ENCODE results near the gene CCDC146. TPM values are rescaled to one million over a fixed set of nuclear protein-coding genes. Genes with fewer than 3 reads are reported as not detected.
"Not testable (repeated sequence)": the region's sequence is repeated elsewhere in the genome, so short reads cannot be mapped to it uniquely, and the experiment has no call there.

The CCDC146 gene
- polyA plus RNA-seq, 4 donors, result 16.3 to 35.6 (median 24.5) TPM

DNA sequence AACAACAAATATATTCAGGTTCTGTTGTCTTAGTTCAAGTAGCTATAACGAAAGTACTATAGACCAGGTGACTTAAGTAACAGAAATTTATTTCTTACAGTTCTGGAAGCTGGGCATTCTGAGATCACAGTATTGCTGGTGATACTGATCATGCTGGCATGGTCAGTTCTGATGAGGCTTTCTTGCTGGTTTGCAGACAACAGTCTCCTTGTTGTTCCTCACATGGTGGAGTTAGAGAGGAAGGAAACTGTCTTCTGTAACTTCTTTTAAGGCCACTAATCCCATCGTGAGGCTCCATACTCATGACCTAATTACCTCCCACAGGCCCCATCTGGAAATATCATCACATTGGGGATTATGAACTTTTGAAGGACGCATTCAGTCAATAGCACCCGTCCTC, 17.9 kb downstream of the CCDC146 start:
- not testable (repeated sequence) for DNase-seq (ENCODE audit: low read depth in 4 of 4, low spot score in 2 of 4)

DNA sequence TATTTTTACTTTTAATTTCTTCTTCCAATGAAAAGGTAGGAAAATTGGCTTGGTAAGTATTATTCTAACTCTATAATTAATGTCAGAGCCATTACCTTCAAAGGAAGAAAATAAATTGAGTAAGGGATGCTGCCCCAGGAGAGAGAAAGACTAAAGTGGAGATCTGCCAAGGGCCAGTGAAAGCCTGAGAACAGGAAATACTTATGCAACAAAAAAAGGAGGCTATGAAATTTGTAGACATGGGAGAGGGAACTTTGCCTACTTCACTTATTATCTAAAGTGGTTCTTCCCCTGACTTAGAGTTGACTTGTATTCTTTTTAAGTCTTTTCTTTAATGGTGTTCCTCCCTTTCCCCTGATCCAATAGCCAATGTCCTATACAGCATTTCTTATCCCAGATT, 29.8 kb downstream of the CCDC146 start:
- not testable (repeated sequence) for DNase-seq (ENCODE audit: low read depth in 4 of 4, low spot score in 2 of 4)

- not testable (repeated sequence) for DNase-seq (ENCODE audit: low read depth in 4 of 4, low spot score in 2 of 4)
Observed at GRCh38 chr7:77154917-77155464, 32.6 kb downstream of the CCDC146 start.

- not testable (repeated sequence) for DNase-seq (ENCODE audit: low read depth in 4 of 4, low spot score in 2 of 4)
Observed at GRCh38 chr7:77155601-77156377, 33.4 kb downstream of the CCDC146 start.

DNA sequence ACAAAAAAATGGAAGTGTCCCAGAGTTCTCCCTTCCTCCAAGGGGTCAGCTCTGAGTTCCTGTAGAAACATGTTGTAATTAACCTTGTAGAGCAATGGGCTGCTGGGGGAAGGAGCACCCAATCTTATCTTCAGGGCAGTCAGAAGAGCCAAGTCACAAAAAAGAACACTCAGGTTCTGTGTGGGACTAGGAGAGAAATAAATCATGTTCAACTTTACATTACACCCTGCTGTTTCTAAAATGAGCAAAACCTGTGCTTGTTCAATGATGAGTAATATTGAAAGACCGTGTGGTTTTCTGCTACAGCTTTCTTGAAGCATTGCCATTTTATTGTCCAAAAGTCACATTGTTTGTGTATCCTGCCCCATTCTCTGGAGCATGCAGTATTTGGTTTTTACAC, 34.6 kb downstream of the CCDC146 start:
- not testable (repeated sequence) for DNase-seq (ENCODE audit: low read depth in 4 of 4, low spot score in 2 of 4)

- no peak for DNase-seq (ENCODE audit: low read depth in 4 of 4, low spot score in 2 of 4)
Observed at GRCh38 chr7:77157446-77157845, 35.0 kb downstream of the CCDC146 start.

DNA sequence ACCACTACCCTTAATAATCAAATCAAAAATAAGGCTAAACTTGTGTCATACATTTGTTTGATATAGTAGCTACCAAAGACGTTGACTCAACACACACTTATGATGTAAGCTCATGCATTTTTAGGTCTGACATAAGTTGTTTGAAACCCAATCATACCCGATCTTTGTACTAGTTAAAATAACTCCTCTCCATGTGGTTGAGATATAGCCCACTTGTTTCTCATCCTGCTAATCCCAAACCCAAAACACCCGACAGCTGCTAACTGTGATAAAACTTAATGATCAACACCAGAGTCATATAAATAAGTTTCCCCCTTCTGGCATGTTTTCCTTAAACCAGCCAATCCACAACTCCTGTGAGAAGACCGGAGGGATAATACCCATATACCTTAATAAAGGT, 48.7 kb downstream of the CCDC146 start:
- DNase-seq (ENCODE audit: low read depth in 4 of 4, low spot score in 2 of 4), result not testable (repeated sequence)

GRCh38 chr7:77172437-77173172, 50.2 kb downstream of the CCDC146 start:
- DNase-seq (ENCODE audit: low read depth in 4 of 4, low spot score in 2 of 4), result not testable (repeated sequence)

GRCh38 chr7:77174418-77174817, 52.0 kb downstream of the CCDC146 start:
- not testable (repeated sequence) for DNase-seq (ENCODE audit: low read depth in 4 of 4, low spot score in 2 of 4)

GRCh38 chr7:77175274-77175800, 52.9 kb downstream of the CCDC146 start:
- not testable (repeated sequence) for DNase-seq (ENCODE audit: low read depth in 4 of 4, low spot score in 2 of 4)

GRCh38 chr7:77177321-77177904, 55.0 kb downstream of the CCDC146 start:
- DNase-seq (ENCODE audit: low read depth in 4 of 4, low spot score in 2 of 4), result not testable (repeated sequence)

- DNase-seq (ENCODE audit: low read depth in 4 of 4, low spot score in 2 of 4), result not testable (repeated sequence)
Observed at GRCh38 chr7:77178024-77178423, 55.6 kb downstream of the CCDC146 start.

DNA sequence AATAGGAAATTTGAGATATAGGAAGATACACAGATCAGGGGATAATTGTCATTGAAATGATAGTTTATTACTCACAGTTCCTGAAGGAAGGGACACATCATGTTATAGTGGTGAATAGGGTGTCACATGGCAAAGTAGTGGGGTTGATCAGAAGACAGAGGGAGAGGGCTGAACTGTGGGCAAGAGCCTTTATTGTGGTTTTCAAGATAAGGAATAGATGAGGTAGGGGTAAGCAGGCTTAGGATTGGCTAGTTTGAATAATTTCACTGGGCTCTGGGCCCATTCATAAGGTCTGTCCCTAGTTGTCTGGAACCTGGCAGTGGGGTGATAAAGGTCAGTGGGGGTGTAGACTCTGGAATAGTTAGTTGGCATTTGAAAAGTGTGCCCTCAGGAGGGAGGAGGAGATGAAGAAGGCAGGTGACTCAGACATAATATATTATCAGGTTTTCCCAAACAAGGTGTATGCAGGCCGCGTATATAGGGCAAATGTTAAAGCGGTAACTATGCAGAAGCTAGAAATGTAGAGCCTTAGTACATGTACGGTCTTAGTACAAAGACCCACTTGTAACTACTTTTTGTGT, 58.7 kb downstream of the CCDC146 start:
- DNase-seq (ENCODE audit: low read depth in 4 of 4, low spot score in 2 of 4), result no peak

DNA sequence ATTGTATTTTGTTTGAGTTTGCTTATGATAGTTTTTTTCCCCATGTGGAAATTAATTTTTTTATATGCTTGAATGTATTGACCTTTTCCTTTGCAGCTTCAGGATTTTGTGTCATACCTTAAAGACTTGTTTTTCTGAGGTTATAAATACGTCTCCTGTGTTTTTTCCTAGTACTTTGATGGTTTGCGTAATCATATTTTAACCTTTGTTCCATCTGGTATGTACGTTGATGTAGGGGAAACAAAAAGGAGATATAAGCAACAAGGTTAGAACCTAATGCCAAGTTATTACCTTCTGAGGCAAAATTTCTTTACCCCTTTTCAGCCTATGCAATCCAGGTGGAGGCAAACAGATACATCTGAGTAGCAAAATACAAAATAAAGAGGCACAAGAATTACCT, 59.3 kb downstream of the CCDC146 start:
- DNase-seq (ENCODE audit: low read depth in 4 of 4, low spot score in 2 of 4), result no peak

GRCh38 chr7:77182261-77182660, 59.8 kb downstream of the CCDC146 start:
- DNase-seq (ENCODE audit: low read depth in 4 of 4, low spot score in 2 of 4), result no peak

GRCh38 chr7:77184463-77184862, 62.0 kb downstream of the CCDC146 start:
- no peak for DNase-seq (ENCODE audit: low read depth in 4 of 4, low spot score in 2 of 4)

DNA sequence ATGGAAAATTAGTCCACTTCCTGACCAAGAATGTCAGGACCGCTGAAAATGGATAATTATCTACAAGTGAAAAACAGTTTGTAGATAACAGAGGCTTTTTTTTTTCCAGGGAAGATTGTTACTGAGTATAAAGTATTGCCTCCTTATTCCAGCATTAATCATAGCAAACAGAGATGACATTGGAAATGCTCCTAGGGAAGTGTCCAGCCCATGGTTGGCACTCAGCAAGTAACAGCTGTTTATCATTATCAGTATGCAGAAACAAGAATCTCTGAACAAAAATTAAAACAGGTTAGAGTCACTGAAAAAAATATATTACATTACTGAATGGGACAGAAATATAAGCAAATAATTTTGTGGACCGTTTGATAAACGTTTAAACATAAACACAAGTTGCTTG, 62.6 kb downstream of the CCDC146 start:
- DNase-seq (ENCODE audit: low read depth in 4 of 4, low spot score in 2 of 4), result no peak

- DNase-seq (ENCODE audit: low read depth in 4 of 4, low spot score in 2 of 4), result no peak
Observed at GRCh38 chr7:77185866-77186265, 63.5 kb downstream of the CCDC146 start.

DNA sequence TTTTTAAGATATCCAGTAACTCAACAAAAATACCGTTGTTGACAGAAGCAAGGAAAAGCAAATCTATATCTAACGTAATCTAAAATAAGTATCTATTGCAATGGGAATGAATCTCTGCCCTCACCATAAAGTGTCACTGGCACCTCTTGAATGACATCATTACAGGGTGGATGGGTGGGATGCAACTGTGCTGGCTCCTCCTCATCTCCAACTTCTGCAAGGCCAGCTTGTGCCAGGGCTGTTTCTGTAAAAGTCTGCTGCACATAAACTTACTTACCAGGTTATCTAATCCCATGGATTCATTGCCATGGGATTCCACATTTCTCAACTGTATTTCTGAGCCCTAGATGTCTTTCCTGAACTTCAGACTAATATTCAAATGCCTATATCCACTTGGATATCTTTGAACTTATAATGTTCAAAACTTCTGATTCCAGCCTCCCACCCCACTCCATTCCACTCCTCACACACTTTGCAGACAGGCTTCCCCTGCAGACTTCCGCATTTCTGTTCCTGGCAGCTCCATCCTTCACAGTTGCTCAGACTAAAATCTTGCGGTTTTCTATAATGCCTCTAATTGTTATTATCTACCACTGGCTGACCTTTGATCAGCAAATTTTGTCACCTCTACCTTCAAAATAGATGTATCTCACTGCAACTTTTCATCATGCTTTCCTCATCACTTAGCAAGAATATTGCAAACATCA, 66.5 kb downstream of the CCDC146 start:
- DNase-seq (ENCODE audit: low read depth in 4 of 4, low spot score in 2 of 4), result no peak

GRCh38 chr7:77197141-77197540, 74.7 kb downstream of the CCDC146 start:
- DNase-seq (ENCODE audit: low read depth in 4 of 4, low spot score in 2 of 4), result no peak

All from left renal cortex interstitium (tissue), 4 donors.